HepG2 (cell line): ENCODE results near the gene PRKCE. TPM values are rescaled to one million over a fixed set of nuclear protein-coding genes. Genes with fewer than 3 reads are reported as not detected.
A peak's percentile ranks its signal among the peaks of the same experiment; 100 is the strongest.

Source experiments
- AKNA ChIP-seq: sonication (generic); formaldehyde crosslinking; IDR thresholded peaks from 2 replicates; pipeline ENCODE4 v1.4.0; 2020; ENCODE audit warnings: missing genetic modification reagents, borderline replicate concordance
- FOXK2 ChIP-seq: fragments of 450-650 bp; IDR thresholded peaks from 2 replicates; pipeline ENCODE4 v1.6.1; 2016
- FOXM1 ChIP-seq: sonication (generic); formaldehyde crosslinking; IDR thresholded peaks from 2 replicates; pipeline ENCODE4 v1.5.0; 2020; ENCODE audit warnings: missing genetic modification reagents
- NFYC ChIP-seq: IDR thresholded peaks from 2 replicates; pipeline ENCODE4 v1.6.1; 2016; ENCODE audit warnings: missing genetic modification reagents, missing compliant biosample characterization
- NKX3-1 ChIP-seq: sonication (generic); formaldehyde crosslinking; IDR thresholded peaks from 2 replicates; pipeline ENCODE4 v1.5.0; 2020; ENCODE audit warnings: missing genetic modification reagents
- PBX2 ChIP-seq: IDR thresholded peaks from 2 replicates; pipeline ENCODE4 v1.6.1; 2016; ENCODE audit warnings: control low read depth
- PITX1 ChIP-seq: sonication (generic); formaldehyde crosslinking; IDR thresholded peaks from 2 replicates; pipeline ENCODE4 v1.5.1; 2020; ENCODE audit warnings: mild to moderate bottlenecking, missing genetic modification reagents
- POLR2AphosphoS5 ChIP-seq: IDR thresholded peaks from 2 replicates; pipeline ENCODE4 v1.6.1; 2012; ENCODE audit warnings: low read depth, low read length
- SPEN ChIP-seq: sonication (generic); formaldehyde crosslinking; IDR thresholded peaks from 2 replicates; pipeline ENCODE4 v1.5.1; 2020; ENCODE audit warnings: low read depth, mild to moderate bottlenecking, missing genetic modification reagents
- SSRP1 ChIP-seq: IDR thresholded peaks from 2 replicates; pipeline ENCODE4 v1.6.1; 2016; ENCODE audit warnings: control low read depth
- ZNF343 ChIP-seq: sonication (generic); formaldehyde crosslinking; IDR thresholded peaks from 2 replicates; pipeline ENCODE4 v1.4.0; 2020; ENCODE audit warnings: mild to moderate bottlenecking, missing genetic modification reagents
- ZNF501 ChIP-seq: sonication (generic); formaldehyde crosslinking; IDR thresholded peaks from 2 replicates; pipeline ENCODE4 v1.5.1; 2020; ENCODE audit warnings: mild to moderate bottlenecking, moderate library complexity, missing genetic modification reagents
- ZNF577 ChIP-seq: sonication (generic); formaldehyde crosslinking; IDR thresholded peaks from 2 replicates; pipeline ENCODE4 v1.4.0; 2020; ENCODE audit warnings: mild to moderate bottlenecking, low read depth, missing genetic modification reagents, borderline replicate concordance
- ZNF660 ChIP-seq: sonication (generic); formaldehyde crosslinking; IDR thresholded peaks from 2 replicates; pipeline ENCODE4 v1.5.1; 2020; ENCODE audit warnings: mild to moderate bottlenecking, low read depth, missing genetic modification reagents, borderline replicate concordance
- ZSCAN22 ChIP-seq: sonication (generic); formaldehyde crosslinking; IDR thresholded peaks from 2 replicates; pipeline ENCODE4 v1.4.0; 2020; ENCODE audit warnings: mild to moderate bottlenecking, missing genetic modification reagents
- polyA plus RNA-seq, 8 experiments: library from polyadenylated mRNA; depleted of rRNA in 3 of 8; stranded (reverse) in 7 of 8; unstranded in 1 of 8; fragments of >200 nt; fragmentation: Illumina TruSeq in 4 of 8; extraction: Trizol in 4 of 8; gene quantifications; 2 replicates each; pipeline versions ENCODE4 v1.2.1 to v1.2.3, GENCODE V29; 2011 to 2016; ENCODE audit warnings: low read depth in 4 of 8, missing spikeins in 1 of 8, mixed read lengths in 1 of 8; ENCODE audit not compliant: insufficient read depth in 1 of 8
- total RNA-seq, 5 experiments: library from RNA; depleted of rRNA; stranded (reverse); fragments of >200 nt; fragmentation: Illumina TruSeq; extraction: Trizol; gene quantifications; 2 replicates each; pipeline ENCODE4 v1.2.3, GENCODE V29; 2016; ENCODE audit warnings: low read depth in 1 of 5
- TF ChIP-seq, protein P1 (sequence below): sonication (generic); formaldehyde crosslinking; IDR thresholded peaks from 2 replicates; pipeline ENCODE4 v1.5.1; 2020; ENCODE audit warnings: mild to moderate bottlenecking, missing genetic modification reagents, moderate library complexity
- TF ChIP-seq, protein P2 (sequence below): sonication (generic); formaldehyde crosslinking; IDR thresholded peaks from 2 replicates; pipeline ENCODE4 v1.8.1; 2023; ENCODE audit warnings: missing genetic modification reagents, inconsistent platforms, borderline replicate concordance

PRKCE gene
- total and polyA plus RNA-seq, 2 of the 13 experiments (the other 11 are each of a cell fraction or from before 2014, with no cell fraction given) = 1.0 to 3.9 TPM

GRCh38 chr2:45938649-45939511, 287.4 kb downstream of the PRKCE start (continued):
- no peak for TF ChIP-seq SPEN (CRISPR knock-in tag)
- no peak for TF ChIP-seq ZNF660 (CRISPR knock-in tag)
- TF ChIP-seq AKNA = no peak
- no peak for TF ChIP-seq PBX2 (CRISPR knock-in tag)
- no peak for TF ChIP-seq FOXK2
- TF ChIP-seq ZSCAN22 = no peak
- no peak for TF ChIP-seq PITX1 (CRISPR knock-in tag)
- TF ChIP-seq NKX3-1 = no peak
- TF ChIP-seq ZNF577 = no peak
- TF ChIP-seq ZNF343 = no peak
- TF ChIP-seq SSRP1 (CRISPR knock-in tag) = no peak
- TF ChIP-seq FOXM1 = no peak
- TF ChIP-seq, protein P1, sequence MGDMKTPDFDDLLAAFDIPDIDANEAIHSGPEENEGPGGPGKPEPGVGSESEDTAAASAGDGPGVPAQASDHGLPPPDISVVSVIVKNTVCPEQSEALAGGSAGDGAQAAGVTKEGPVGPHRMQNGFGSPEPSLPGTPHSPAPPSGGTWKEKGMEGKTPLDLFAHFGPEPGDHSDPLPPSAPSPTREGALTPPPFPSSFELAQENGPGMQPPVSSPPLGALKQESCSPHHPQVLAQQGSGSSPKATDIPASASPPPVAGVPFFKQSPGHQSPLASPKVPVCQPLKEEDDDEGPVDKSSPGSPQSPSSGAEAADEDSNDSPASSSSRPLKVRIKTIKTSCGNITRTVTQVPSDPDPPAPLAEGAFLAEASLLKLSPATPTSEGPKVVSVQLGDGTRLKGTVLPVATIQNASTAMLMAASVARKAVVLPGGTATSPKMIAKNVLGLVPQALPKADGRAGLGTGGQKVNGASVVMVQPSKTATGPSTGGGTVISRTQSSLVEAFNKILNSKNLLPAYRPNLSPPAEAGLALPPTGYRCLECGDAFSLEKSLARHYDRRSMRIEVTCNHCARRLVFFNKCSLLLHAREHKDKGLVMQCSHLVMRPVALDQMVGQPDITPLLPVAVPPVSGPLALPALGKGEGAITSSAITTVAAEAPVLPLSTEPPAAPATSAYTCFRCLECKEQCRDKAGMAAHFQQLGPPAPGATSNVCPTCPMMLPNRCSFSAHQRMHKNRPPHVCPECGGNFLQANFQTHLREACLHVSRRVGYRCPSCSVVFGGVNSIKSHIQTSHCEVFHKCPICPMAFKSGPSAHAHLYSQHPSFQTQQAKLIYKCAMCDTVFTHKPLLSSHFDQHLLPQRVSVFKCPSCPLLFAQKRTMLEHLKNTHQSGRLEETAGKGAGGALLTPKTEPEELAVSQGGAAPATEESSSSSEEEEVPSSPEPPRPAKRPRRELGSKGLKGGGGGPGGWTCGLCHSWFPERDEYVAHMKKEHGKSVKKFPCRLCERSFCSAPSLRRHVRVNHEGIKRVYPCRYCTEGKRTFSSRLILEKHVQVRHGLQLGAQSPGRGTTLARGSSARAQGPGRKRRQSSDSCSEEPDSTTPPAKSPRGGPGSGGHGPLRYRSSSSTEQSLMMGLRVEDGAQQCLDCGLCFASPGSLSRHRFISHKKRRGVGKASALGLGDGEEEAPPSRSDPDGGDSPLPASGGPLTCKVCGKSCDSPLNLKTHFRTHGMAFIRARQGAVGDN = peak; percentile 36; the same call in 1 of the 2 replicates
- no peak for TF ChIP-seq NFYC (CRISPR knock-in tag)
- no peak for TF ChIP-seq ZNF501
- no peak for TF ChIP-seq POLR2AphosphoS5
- TF ChIP-seq, protein P2, sequence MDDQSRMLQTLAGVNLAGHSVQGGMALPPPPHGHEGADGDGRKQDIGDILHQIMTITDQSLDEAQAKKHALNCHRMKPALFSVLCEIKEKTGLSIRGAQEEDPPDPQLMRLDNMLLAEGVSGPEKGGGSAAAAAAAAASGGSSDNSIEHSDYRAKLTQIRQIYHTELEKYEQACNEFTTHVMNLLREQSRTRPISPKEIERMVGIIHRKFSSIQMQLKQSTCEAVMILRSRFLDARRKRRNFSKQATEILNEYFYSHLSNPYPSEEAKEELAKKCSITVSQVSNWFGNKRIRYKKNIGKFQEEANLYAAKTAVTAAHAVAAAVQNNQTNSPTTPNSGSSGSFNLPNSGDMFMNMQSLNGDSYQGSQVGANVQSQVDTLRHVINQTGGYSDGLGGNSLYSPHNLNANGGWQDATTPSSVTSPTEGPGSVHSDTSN (CRISPR knock-in tag) = no peak
